Natural killer cell treated with Interleukin-12 subunit alpha and Interleukin-12 subunit beta and Interleukin-15 and Interleukin-18, amount 100 ng/mL, for 72 hours (primary cell): ENCODE results near the gene RASD1. TPM values are rescaled to one million over a fixed set of nuclear protein-coding genes. Genes with fewer than 3 reads are reported as not detected.

Source experiments
- ATAC-seq, 2 donors: fragments of 150-1000 bp; cut with Tn5 transposase in 1 of 2; sonication (Bioruptor Pico), chemical (Tn5 transposase) in 1 of 2; 2 replicates each; pipeline ENCODE4 v1.10.0; 2021
- DNase-seq: peaks from one replicate; pipeline ENCODE4 v3.0.0; 2022; ENCODE audit warnings: low spot score
- H3K27ac Mint-ChIP-seq, 2 donors: 1 replicate in 1 of 2; 2 replicates in 1 of 2; pipeline ENCODE4 v1.8.0; 2022; ENCODE audit warnings: mixed read lengths in 2 of 2, mild to moderate bottlenecking in 1 of 2, moderate library complexity in 1 of 2
- H3K27me3 Mint-ChIP-seq, 2 donors: 1 replicate in 1 of 2; 2 replicates in 1 of 2; pipeline ENCODE4 v1.8.0; 2022; ENCODE audit warnings: mixed read lengths in 2 of 2
- H3K36me3 Mint-ChIP-seq: one replicate; pipeline ENCODE4 v1.8.0; 2022; ENCODE audit warnings: mixed read lengths
- H3K4me1 Mint-ChIP-seq, 2 donors: 1 replicate in 1 of 2; 2 replicates in 1 of 2; pipeline ENCODE4 v1.8.0; 2022; ENCODE audit warnings: low read depth in 2 of 2, mixed read lengths in 2 of 2, mild to moderate bottlenecking in 1 of 2
- H3K4me3 Mint-ChIP-seq: one replicate; pipeline ENCODE4 v1.8.0; 2022; ENCODE audit warnings: mixed read lengths
- H3K9me3 Mint-ChIP-seq: 2 replicates; pipeline ENCODE4 v1.8.0; 2022; ENCODE audit warnings: mixed read lengths
- total RNA-seq, 2 donors: library from RNA; stranded (reverse); gene quantifications; one replicate each; pipeline ENCODE4 v1.2.3, GENCODE V29; 2022

The RASD1 gene
- 1 to 10 TPM; 3.3 to 4.2 TPM for total RNA-seq

- Mint-ChIP-seq H3K36me3 (no peaks in the 10 kb centered on the region), H3K27ac (no peak within 1 kb of the TSS), H3K4me1 (peaks cover 10 to 12% of the 10 kb centered on the region in 2 donors), H3K27me3 (peaks cover 3 to 7% of the 10 kb centered on the region in 2 donors), H3K4me3 (peak within 1 kb of the TSS; percentile 88), H3K9me3 (no peaks in the 10 kb centered on the region)
- ATAC-seq (peak; percentile 89 to 92), DNase-seq (peak; percentile 85)
Observed at GRCh38 chr17:17496189-17497064, at the start of gene RASD1. RASD1 (minus strand) TSS chr17:17496395; CDS start chr17:17496181, 214 bp downstream.

GRCh38 chr17:17545984-17546383 lies 49.8 kb upstream of the RASD1 start:
- no peaks in the 10 kb centered on the region for H3K9me3 Mint-ChIP-seq

GRCh38 chr17:17545031-17545820 lies 49.0 kb upstream of the RASD1 start:
- H3K4me3 Mint-ChIP-seq: no peak overlapping the region
- ATAC-seq (no peak), DNase-seq (no peak)
- H3K4me1 Mint-ChIP-seq: no peaks in the 10 kb centered on the region
- H3K36me3 Mint-ChIP-seq: no peaks in the 10 kb centered on the region
- H3K27ac Mint-ChIP-seq: no peak overlapping the region
- H3K9me3 Mint-ChIP-seq: no peaks in the 10 kb centered on the region
- no peaks in the 10 kb centered on the region for H3K27me3 Mint-ChIP-seq

More at GRCh38 chr17:17545984-17546383, 49.8 kb upstream of the RASD1 start:
- ATAC-seq (no peak), DNase-seq (no peak)
- H3K27ac Mint-ChIP-seq: no peak overlapping the region
- no peaks in the 10 kb centered on the region for H3K27me3 Mint-ChIP-seq
- no peaks in the 10 kb centered on the region for H3K36me3 Mint-ChIP-seq
- H3K4me3 Mint-ChIP-seq: no peak overlapping the region
- no peaks in the 10 kb centered on the region for H3K4me1 Mint-ChIP-seq

- Mint-ChIP-seq H3K4me1 (no peaks in the 10 kb centered on the region), H3K27me3 (no peaks in the 10 kb centered on the region), H3K36me3 (no peaks in the 10 kb centered on the region), H3K27ac (no peak overlapping the region), H3K4me3 (no peak overlapping the region), H3K9me3 (no peaks in the 10 kb centered on the region)
- DNase-seq (no peak), ATAC-seq (no peak)
Observed at GRCh38 chr17:17542906-17543635, 46.9 kb upstream of the RASD1 start.

- Mint-ChIP-seq H3K27ac (no peak overlapping the region), H3K9me3 (no peaks in the 10 kb centered on the region), H3K4me3 (no peak overlapping the region), H3K36me3 (no peaks in the 10 kb centered on the region), H3K27me3 (no peaks in the 10 kb centered on the region), H3K4me1 (no peaks in the 10 kb centered on the region)
- ATAC-seq (no peak), DNase-seq (no peak)
Observed at GRCh38 chr17:17541640-17542001, 45.4 kb upstream of the RASD1 start.

GRCh38 chr17:17540935-17541639 lies 44.9 kb upstream of the RASD1 start:
- Mint-ChIP-seq H3K9me3 (no peaks in the 10 kb centered on the region), H3K4me1 (no peaks in the 10 kb centered on the region), H3K27me3 (no peaks in the 10 kb centered on the region), H3K4me3 (no peak overlapping the region), H3K27ac (no peak overlapping the region), H3K36me3 (no peaks in the 10 kb centered on the region)
- ATAC-seq (no peak), DNase-seq (no peak)

GRCh38 chr17:17540278-17540906 lies 44.2 kb upstream of the RASD1 start:
- Mint-ChIP-seq H3K27ac (no peak overlapping the region), H3K4me1 (no peaks in the 10 kb centered on the region), H3K27me3 (no peaks in the 10 kb centered on the region), H3K36me3 (no peaks in the 10 kb centered on the region), H3K9me3 (no peaks in the 10 kb centered on the region), H3K4me3 (no peak overlapping the region)
- no peak for DNase-seq
- ATAC-seq: no peak

GRCh38 chr17:17539591-17539990 lies 43.4 kb upstream of the RASD1 start:
- no peak overlapping the region for H3K27ac Mint-ChIP-seq
- H3K4me3 Mint-ChIP-seq: no peak overlapping the region
- no peaks in the 10 kb centered on the region for H3K27me3 Mint-ChIP-seq
- H3K9me3 Mint-ChIP-seq: no peaks in the 10 kb centered on the region
- H3K4me1 Mint-ChIP-seq: no peaks in the 10 kb centered on the region
- no peaks in the 10 kb centered on the region for H3K36me3 Mint-ChIP-seq
- no peak for ATAC-seq
- no peak for DNase-seq

- Mint-ChIP-seq H3K27ac (no peak overlapping the region), H3K4me3 (no peak overlapping the region), H3K36me3 (no peaks in the 10 kb centered on the region), H3K9me3 (no peaks in the 10 kb centered on the region), H3K27me3 (no peaks in the 10 kb centered on the region), H3K4me1 (no peaks in the 10 kb centered on the region)
- ATAC-seq (no peak), DNase-seq (no peak)
Observed at GRCh38 chr17:17538417-17539391, 42.5 kb upstream of the RASD1 start.

- no peak for DNase-seq
- Mint-ChIP-seq H3K4me1 (no peaks in the 10 kb centered on the region), H3K27me3 (no peaks in the 10 kb centered on the region), H3K36me3 (no peaks in the 10 kb centered on the region), H3K4me3 (no peak overlapping the region), H3K9me3 (no peaks in the 10 kb centered on the region), H3K27ac (no peak overlapping the region)
- ATAC-seq: no peak
Observed at GRCh38 chr17:17537311-17538099, 41.3 kb upstream of the RASD1 start.

GRCh38 chr17:17536702-17537101 lies 40.5 kb upstream of the RASD1 start:
- Mint-ChIP-seq H3K36me3 (no peaks in the 10 kb centered on the region), H3K9me3 (no peaks in the 10 kb centered on the region), H3K27ac (no peak overlapping the region), H3K27me3 (no peaks in the 10 kb centered on the region), H3K4me1 (no peaks in the 10 kb centered on the region), H3K4me3 (no peak overlapping the region)
- DNase-seq: no peak
- no peak for ATAC-seq
